HG03103 (cell line): ENCODE data around the gene U2SURP.
"Not testable (repeated sequence)": the region's sequence is repeated elsewhere in the genome, so short reads cannot be mapped to it uniquely, and the experiment has no call there.

ENCODE experiments used
- ATAC-seq: cut with Tn5 transposase; IDR thresholded peaks from one replicate; pipeline ENCODE4 v1.9.1; 2021; ENCODE audit warnings: low read depth; ENCODE audit not compliant: unreplicated experiment

U2SURP gene

DNA sequence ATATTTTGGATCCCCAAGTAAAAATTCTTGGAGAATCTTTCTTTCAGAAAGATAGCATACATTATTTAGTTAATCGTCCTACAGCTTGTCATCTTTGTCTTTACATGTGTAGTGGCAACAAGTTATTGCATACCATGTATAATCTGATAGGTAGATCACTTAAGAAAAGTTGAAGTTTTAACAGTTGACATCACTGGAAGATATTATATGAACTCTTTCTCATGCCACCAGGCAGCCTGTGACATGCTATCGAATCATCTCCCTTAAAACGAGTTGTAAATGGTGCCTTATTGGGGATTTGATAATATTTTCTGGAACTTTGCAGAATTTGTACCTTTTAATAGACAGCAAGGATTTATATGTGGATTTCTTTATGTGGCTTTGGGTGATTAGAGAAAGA, 8.7 kb downstream of the U2SURP start:
- ATAC-seq: no peak

DNA sequence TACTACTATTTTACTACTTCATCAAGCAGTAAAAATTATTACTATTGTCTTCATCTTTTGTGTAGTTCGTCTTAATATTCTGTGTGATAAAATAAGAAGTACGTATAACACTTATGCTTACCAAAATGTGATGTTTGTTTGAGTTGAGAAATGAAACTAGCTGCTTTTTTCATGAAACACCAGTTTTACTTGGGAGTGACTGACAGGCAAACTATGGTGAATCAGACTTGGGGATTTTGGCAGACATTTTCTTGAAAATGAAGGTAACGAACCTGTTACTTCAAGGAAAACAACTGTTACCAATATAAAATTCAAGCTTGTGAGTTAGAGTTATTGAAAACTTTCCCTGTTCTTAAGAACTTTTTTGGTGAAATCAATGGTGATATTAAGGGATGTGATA, 10.3 kb downstream of the U2SURP start:
- ATAC-seq: no peak

DNA sequence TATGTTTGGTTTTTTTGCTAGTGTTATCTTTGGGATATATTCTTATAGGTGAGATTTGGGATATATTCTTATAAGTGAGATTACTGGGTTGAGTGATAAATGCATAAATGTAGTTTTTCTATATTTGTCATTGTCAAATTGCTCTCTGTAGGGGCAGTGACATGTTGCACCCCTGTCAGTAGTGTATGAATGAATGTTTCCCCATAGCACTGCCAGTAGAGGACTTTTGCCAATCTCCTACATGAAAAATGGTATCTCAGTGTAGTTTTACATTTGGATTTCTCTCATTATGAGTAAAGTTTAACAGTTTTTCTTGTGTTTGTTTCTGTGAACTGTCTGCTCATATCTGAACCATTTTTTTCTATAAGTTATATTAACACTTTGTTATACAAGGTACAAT, 13.6 kb downstream of the U2SURP start:
- ATAC-seq: no peak

GRCh38 chr3:143016321-143016972, 15.1 kb downstream of the U2SURP start:
- no peak for ATAC-seq

- ATAC-seq: no peak
These were observed 23.1 kb downstream of the U2SURP start for GRCh38 chr3:143024351-143024960.

- ATAC-seq: no peak
These were observed 30.0 kb downstream of the U2SURP start for GRCh38 chr3:143031327-143031726.

DNA sequence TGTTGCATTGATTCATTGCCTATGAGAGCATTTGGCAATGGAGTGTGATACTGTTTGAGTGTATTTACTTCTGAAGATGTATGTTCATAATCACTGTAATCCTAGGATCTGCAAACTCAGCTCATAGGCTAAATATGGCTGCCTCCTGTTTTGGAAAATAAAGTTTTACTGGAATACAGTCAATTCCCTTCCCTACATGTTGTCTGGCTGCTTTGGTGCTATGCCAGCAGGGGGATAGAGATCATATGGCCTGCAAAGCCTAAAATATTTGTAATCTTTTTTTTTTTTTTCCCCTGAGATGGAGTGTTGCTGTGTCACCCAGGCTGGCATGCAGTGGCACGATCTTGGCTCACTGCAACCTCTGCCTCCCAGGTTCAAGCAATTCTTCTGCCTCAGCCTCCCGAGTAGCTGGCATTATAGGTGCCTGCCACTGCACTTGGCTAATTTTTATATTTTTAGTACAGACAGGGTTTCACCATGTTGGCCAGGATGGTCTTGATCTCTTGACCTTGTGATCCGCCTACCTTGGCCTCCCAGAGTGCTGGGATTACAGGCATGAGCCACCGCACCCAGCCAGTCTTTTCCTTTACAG, 30.5 kb downstream of the U2SURP start:
- ATAC-seq: not testable (repeated sequence)

DNA sequence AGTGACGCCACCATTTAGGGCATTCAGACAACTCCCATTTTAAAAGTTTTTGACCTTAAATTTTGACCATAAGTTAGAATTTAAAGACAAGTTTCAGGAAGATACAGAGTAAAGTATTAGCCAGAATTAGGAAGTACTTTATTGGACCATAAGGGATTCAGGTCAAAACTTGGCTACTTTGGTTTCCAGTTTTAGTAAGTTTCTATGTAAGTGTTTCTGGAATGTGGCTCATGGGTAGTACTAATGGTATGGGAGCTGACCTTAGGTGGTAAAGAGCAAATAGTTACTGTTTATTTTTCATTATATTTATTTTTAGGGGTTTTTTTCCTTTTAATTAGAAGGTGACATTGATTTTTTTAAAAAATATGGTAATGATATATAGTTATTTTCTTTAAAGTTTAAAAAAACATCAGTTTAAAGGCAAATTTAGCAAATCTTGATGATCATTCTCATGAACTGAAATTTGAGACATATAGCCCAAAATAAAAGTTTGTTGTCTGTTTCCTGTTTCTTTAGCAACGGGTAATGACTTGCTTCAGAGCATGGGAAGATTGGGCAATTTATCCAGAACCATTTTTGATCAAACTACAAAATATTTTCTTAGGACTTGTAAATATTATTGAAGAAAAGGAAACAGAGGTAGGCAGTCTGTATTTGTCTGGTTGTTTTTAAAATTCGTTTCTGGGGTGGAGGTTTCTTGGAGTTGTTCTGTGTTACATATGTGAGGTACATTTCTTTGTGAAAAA, 34.3 kb downstream of the U2SURP start:
- no peak for ATAC-seq

GRCh38 chr3:143036557-143036956, 35.2 kb downstream of the U2SURP start:
- ATAC-seq: no peak

GRCh38 chr3:143037867-143038266, 36.5 kb downstream of the U2SURP start:
- ATAC-seq: no peak

GRCh38 chr3:143040261-143040879, 39.0 kb downstream of the U2SURP start:
- ATAC-seq: no peak

DNA sequence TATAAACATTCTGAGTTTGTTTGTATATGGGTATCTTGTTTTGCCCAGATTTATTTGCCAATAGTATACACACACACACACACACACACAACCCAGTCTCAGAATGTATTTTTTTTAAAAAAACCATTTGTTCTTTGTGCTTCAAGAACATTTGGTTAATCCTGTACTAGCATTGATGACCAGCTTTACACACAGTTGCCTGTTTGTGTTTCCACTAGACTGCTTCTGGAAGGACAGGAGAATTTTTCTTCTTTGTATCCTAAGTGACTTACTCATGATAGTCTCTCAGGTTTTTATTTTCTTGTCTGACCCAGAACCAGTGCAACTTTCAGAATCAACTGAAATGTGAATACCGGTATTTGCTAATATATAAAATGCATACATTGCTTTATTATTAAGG, 40.5 kb downstream of the U2SURP start:
- ATAC-seq: no peak

DNA sequence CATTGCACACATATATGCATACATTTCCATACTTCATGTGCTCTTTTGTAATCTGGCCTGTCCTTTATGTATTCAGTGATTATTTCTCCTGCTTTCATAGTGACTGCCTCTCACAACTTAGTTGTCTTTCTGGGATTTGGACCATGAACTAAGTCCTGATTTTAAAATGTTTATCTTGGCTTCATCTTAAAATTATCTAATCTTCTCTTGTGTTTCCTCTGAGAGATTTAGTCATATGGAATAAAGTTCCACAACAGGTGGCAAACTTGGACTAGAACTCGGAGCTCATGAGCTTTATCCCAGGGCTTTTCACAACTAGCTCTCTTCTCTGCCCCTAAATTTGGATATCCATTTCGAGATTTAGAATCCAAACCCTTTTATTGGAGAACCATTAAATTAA, 44.3 kb downstream of the U2SURP start:
- no peak for ATAC-seq

DNA sequence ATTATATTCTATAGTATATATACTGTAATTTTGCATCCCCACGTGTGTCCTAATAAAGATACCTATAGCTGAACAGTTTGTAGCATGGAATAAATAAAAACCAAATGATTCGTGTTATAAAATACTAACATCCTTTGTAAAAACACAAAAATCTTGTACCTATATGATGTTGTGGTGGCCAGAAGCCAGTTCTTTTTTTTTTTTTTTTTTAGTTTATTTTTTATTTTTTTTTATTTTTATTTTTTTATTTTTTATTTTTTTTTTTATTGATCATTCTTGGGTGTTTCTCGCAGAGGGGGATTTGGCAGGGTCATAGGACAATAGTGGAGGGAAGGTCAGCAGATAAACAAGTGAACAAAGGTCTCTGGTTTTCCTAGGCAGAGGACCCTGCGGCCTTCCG, 44.7 kb downstream of the U2SURP start:
- ATAC-seq: not testable (repeated sequence)

GRCh38 chr3:143054011-143054410, 52.6 kb downstream of the U2SURP start:
- no peak for ATAC-seq

DNA sequence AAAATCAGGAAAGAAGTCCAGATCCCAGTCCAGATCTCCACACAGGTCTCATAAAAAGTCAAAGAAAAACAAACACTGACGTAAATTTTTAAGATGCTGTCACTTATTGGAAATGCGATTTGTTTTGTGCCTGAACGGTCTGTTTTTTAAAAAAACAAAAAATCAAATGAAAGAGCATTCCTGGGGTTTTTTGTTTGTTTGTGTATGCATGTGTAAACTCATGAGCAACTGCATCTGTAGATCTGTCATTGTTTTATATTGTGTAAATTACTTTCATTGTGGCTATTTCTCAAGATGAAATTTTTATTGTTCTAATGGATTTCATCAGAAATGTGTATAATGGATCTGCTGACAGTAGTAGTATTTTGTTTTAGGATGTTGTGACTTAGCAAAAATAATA, 55.0 kb downstream of the U2SURP start:
- no peak for ATAC-seq

- peak; percentile 97 for ATAC-seq
These were observed 59.5 kb downstream of the U2SURP start for GRCh38 chr3:143060906-143061305.

DNA sequence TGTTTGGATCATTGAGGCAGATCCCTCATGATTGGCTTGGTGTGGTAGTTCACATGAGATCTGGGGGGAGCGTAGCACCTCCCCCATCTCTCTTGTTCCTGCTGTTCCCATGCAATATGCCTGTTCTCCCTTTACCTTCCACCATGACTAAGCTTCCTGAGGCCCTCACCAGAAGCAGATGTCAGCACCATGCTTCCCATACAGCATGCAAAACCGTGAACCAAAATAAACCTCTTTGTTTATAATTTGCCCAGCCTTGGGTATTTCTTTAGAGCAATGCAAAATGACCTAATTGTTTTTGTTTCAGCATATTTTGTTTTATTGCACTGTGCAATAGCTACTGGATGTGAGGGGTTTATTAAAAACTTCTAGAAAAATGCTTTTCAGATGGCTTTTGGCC, 61.6 kb downstream of the U2SURP start:
- no peak for ATAC-seq

- ATAC-seq: no peak
These were observed 63.4 kb downstream of the U2SURP start for GRCh38 chr3:143064777-143065176.

GRCh38 chr3:143065364-143065763, 64.0 kb downstream of the U2SURP start:
- ATAC-seq: no peak

GRCh38 chr3:143066033-143066432, 64.7 kb downstream of the U2SURP start:
- no peak for ATAC-seq
